ENCODE data around the gene USP48. TPM values are rescaled to one million over a fixed set of nuclear protein-coding genes. Genes with fewer than 3 reads are reported as not detected.
"Not testable (repeated sequence)": the region's sequence is repeated elsewhere in the genome, so short reads cannot be mapped to it uniquely, and the experiment has no call there.

Gene USP48
- total RNA-seq, 4 donors from 2014 or later, result 11.5 to 24.4 (median 14.5) TPM

GRCh38 chr1:21829294-21829693 is 46.3 kb upstream of the USP48 start:
- no peak overlapping the region for H3K27ac ChIP-seq
- DNase-seq, result no peak
- H3K4me1 ChIP-seq, result no peaks in the 10 kb centered on the region
- in situ Hi-C loops (cut with MboI; ENCODE audit: low sequenced_read_pairs in 4 of 4) (no loop called here), intact Hi-C loops (cut with DNase I; ENCODE audit: low total_unique reads) (no loop called here)
- H3K27me3 ChIP-seq, result no peaks in the 10 kb centered on the region
- H3K36me3 ChIP-seq, result peaks cover 0 to 93% of the 10 kb centered on the region in 2 donors
- H3K9me3 ChIP-seq, result no peaks in the 10 kb centered on the region
- no peak for ATAC-seq
- TF ChIP-seq CTCF (IDR thresholded peaks at IDR 0.05 in 4 of 5, conservative IDR thresholded peaks at IDR 0.05 in 1 of 5), result no peak
- TF ChIP-seq POLR2A (IDR thresholded peaks at IDR 0.05), result no peak
- no peak overlapping the region for H3K4me3 ChIP-seq

- no peak for ATAC-seq
- intact Hi-C loops (cut with DNase I; ENCODE audit: low total_unique reads), result no loop called here
- in situ Hi-C loops (cut with MboI; ENCODE audit: low sequenced_read_pairs in 4 of 4), result no loop called here
Measured at GRCh38 chr1:21828506-21829210, 45.7 kb upstream of the USP48 start.

GRCh38 chr1:21828075-21828474 is 45.1 kb upstream of the USP48 start:
- H3K27me3 ChIP-seq, result no peaks in the 10 kb centered on the region
- no peaks in the 10 kb centered on the region for H3K4me1 ChIP-seq
- no peak overlapping the region for H3K27ac ChIP-seq
- ATAC-seq (no peak), DNase-seq (no peak)
- intact Hi-C loops (cut with DNase I; ENCODE audit: low total_unique reads) (no loop called here), in situ Hi-C loops (cut with MboI; ENCODE audit: low sequenced_read_pairs in 4 of 4) (no loop called here)
- H3K9me3 ChIP-seq, result no peaks in the 10 kb centered on the region
- peaks cover 0 to 93% of the 10 kb centered on the region in 2 donors for H3K36me3 ChIP-seq
- H3K4me3 ChIP-seq, result no peak overlapping the region
- no peak for TF ChIP-seq POLR2A (IDR thresholded peaks at IDR 0.05)
- TF ChIP-seq CTCF (IDR thresholded peaks at IDR 0.05 in 4 of 5, conservative IDR thresholded peaks at IDR 0.05 in 1 of 5), result no peak

More at GRCh38 chr1:21828506-21829210, 45.7 kb upstream of the USP48 start:
- Histone ChIP-seq H3K9me3 (no peaks in the 10 kb centered on the region), H3K4me3 (no peak overlapping the region), H3K27ac (no peak overlapping the region), H3K36me3 (peaks cover 0 to 93% of the 10 kb centered on the region in 2 donors), H3K4me1 (no peaks in the 10 kb centered on the region), H3K27me3 (no peaks in the 10 kb centered on the region)
- TF ChIP-seq POLR2A (IDR thresholded peaks at IDR 0.05) (no peak), CTCF (IDR thresholded peaks at IDR 0.05 in 4 of 5, conservative IDR thresholded peaks at IDR 0.05 in 1 of 5) (no peak)
- DNase-seq, result no peak

- Histone ChIP-seq H3K9me3 (no peaks in the 10 kb centered on the region), H3K4me1 (no peaks in the 10 kb centered on the region), H3K4me3 (no peak overlapping the region), H3K36me3 (peaks cover 0 to 88% of the 10 kb centered on the region in 2 donors), H3K27ac (no peak overlapping the region), H3K27me3 (no peaks in the 10 kb centered on the region)
- intact Hi-C loops (cut with DNase I; ENCODE audit: low total_unique reads), result no loop called here
- TF ChIP-seq CTCF (IDR thresholded peaks at IDR 0.05 in 4 of 5, conservative IDR thresholded peaks at IDR 0.05 in 1 of 5) (no peak), POLR2A (IDR thresholded peaks at IDR 0.05) (no peak)
- no peak for ATAC-seq
- DNase-seq, result no peak
- in situ Hi-C loops (cut with MboI; ENCODE audit: low sequenced_read_pairs in 4 of 4), result no loop called here
Measured at GRCh38 chr1:21827141-21827679, 44.3 kb upstream of the USP48 start.

- in situ Hi-C loops (cut with MboI; ENCODE audit: low sequenced_read_pairs in 4 of 4), result not testable (repeated sequence)
Measured at GRCh38 chr1:21826694-21827093, 43.7 kb upstream of the USP48 start.

More at GRCh38 chr1:21826694-21827093, 43.7 kb upstream of the USP48 start:
- intact Hi-C loops (cut with DNase I; ENCODE audit: low total_unique reads); H3K27me3 ChIP-seq; H3K9me3 ChIP-seq; ATAC-seq; H3K4me3 ChIP-seq; H3K27ac ChIP-seq; DNase-seq; H3K4me1 ChIP-seq: not testable (repeated sequence)
- H3K36me3 ChIP-seq, result peaks cover 0 to 88% of the 10 kb centered on the region in 2 donors

Measured in gastrocnemius medialis (tissue), 4 donors.